AG09319 (cell line): ENCODE data around the gene FXYD4.
A peak's percentile ranks its signal among the peaks of the same experiment; 100 is the strongest.
"Not testable (repeated sequence)": the region's sequence is repeated elsewhere in the genome, so short reads cannot be mapped to it uniquely, and the experiment has no call there.

ENCODE experiments used
- DNase-seq: peaks from one replicate; pipeline ENCODE4 v3.0.0-alpha.2; 2010; ENCODE audit warnings: low read depth; ENCODE audit errors: extremely low read depth
- TF ChIP-seq, protein P1 (sequence below): IDR thresholded peaks from 2 replicates; pipeline ENCODE4 v1.5.1; 2011; ENCODE audit warnings: low read depth, mild to moderate bottlenecking, inconsistent platforms, low read length, moderate library complexity

Gene FXYD4

DNA sequence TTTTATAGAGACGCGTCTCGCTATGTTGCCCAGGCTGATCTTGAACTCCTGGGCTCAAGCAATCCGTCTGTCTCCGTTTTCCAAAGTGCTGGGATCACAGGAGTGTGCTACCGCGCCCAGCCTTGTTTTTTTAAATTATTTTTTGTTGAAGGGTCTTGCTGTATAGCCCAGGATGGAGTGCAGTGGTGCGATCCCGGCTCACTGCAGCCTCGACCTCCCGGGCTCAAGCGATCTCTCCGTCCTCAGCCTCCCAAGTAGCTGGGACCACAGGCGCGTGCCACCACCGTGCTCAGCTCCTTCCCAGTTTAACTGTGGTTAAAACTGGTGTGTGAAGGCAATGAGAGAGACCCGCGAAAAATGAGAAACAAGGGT is 48.5 kb downstream of the FXYD4 start:
- TF ChIP-seq, protein P1, sequence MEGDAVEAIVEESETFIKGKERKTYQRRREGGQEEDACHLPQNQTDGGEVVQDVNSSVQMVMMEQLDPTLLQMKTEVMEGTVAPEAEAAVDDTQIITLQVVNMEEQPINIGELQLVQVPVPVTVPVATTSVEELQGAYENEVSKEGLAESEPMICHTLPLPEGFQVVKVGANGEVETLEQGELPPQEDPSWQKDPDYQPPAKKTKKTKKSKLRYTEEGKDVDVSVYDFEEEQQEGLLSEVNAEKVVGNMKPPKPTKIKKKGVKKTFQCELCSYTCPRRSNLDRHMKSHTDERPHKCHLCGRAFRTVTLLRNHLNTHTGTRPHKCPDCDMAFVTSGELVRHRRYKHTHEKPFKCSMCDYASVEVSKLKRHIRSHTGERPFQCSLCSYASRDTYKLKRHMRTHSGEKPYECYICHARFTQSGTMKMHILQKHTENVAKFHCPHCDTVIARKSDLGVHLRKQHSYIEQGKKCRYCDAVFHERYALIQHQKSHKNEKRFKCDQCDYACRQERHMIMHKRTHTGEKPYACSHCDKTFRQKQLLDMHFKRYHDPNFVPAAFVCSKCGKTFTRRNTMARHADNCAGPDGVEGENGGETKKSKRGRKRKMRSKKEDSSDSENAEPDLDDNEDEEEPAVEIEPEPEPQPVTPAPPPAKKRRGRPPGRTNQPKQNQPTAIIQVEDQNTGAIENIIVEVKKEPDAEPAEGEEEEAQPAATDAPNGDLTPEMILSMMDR: no peak
- DNase-seq: no peak

DNA sequence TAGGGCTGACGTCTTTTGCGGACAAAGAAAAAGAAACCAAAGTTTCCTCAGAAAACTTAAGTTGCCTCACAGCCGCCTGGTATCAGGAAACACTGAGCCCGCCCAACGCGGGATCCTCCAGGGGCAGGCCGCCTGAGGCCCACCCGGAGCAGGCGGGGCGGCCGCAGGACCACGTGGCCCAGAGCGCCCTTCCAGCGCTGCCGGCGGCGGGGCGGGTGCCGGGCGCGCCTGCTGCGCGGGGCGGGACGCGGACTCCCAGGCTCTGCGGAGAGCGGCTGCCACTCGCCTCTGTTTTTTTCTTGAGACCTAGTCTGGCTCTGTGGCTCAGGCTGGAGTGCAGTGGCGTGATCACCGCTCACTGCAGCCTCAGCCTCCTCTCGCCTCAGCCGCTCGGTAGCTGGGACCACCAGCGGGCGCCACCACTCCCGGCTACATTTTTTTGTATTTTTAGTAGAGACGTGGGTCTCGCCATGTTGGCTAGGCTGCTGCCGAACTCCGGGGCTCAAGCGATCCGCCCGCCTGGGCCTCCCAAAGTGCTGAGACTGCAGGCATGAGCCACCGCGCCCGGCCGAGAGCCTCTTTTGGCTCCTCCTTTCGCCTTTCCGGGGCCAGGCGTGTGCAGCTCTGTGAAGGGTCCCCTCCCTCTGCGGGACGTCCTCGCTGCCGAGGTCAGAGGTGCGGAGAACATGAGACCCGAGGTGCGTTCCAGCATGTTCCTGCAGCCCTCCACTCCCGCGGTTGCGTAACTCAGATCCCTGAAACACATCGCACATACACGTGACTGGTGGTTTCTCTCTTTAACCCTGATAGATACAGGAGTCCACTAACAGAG is 49.1 kb downstream of the FXYD4 start:
- TF ChIP-seq, protein P1: peak; percentile 9; the same call in 1 of the 2 replicates
- no peak for DNase-seq

GRCh38 chr10:43421201-43421507 is 49.7 kb downstream of the FXYD4 start:
- TF ChIP-seq, protein P1: no peak

DNA sequence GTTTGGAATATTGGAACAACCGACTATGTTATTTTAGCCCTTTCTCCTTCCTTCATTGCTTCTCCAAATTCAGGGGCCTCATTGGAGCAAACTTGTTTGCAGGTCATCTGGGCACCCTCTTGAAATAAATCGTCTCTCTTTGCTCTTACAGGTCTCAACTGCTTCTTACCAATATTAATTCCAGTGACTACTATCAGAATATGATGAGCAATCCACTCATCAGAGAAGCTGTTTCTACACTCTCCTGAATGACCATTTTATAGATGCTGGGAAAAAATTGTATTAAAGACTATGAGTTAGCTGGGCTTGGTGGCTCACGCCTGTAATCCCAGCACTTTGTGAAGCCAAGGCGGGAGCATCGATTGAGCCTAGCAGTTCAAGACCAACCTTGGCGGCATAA is 50.1 kb downstream of the FXYD4 start:
- TF ChIP-seq, protein P1: no peak
- DNase-seq: no peak

More at GRCh38 chr10:43421201-43421507, 49.7 kb downstream of the FXYD4 start:
- no peak for DNase-seq

- DNase-seq: not testable (repeated sequence)
Observed at GRCh38 chr10:43421944-43422343, 50.5 kb downstream of the FXYD4 start.

GRCh38 chr10:43424416-43424815 is 53.0 kb downstream of the FXYD4 start:
- no peak for DNase-seq
- TF ChIP-seq, protein P1: no peak
